Activated naive CD8-positive, alpha-beta T cell treated with anti-CD3 and anti-CD28 coated beads, Interleukin-2, amount 10 ng/mL, durations not matched to agents 7 days and 5 days (primary cell): ENCODE data around the gene UPP1. TPM values are rescaled to one million over a fixed set of nuclear protein-coding genes. Genes with fewer than 3 reads are reported as not detected.

Experiments used
- ATAC-seq: fragments of 150-1000 bp; cut with Tn5 transposase; one replicate; pipeline ENCODE4 v1.10.0; 2021; ENCODE audit warnings: low read depth, moderate library complexity
- POLR2A ChIA-PET: fragments of 350-600 bp; sonication (Branson Sonifier 250); formaldehyde crosslinking; loops from one replicate; lab custom pipeline; 2021; ENCODE audit warnings: antibody characterized with exemption; lab: Charles Lee
- DNase-seq: peaks from one replicate; pipeline ENCODE4 v3.0.0; 2021
- H3K27ac Mint-ChIP-seq: one replicate; pipeline ENCODE4 v1.8.0; 2022; ENCODE audit warnings: mild to moderate bottlenecking, mixed read lengths
- H3K27me3 Mint-ChIP-seq: one replicate; pipeline ENCODE4 v1.8.0; 2022; ENCODE audit warnings: mild to moderate bottlenecking, moderate library complexity, mixed read lengths
- H3K36me3 Mint-ChIP-seq: one replicate; pipeline ENCODE4 v1.8.0; 2021; ENCODE audit warnings: mild to moderate bottlenecking, mixed read lengths
- H3K4me1 Mint-ChIP-seq: one replicate; pipeline ENCODE4 v1.8.0; 2021; ENCODE audit warnings: mixed read lengths
- H3K4me3 Mint-ChIP-seq: one replicate; pipeline ENCODE4 v1.8.0; 2022; ENCODE audit warnings: mild to moderate bottlenecking, moderate library complexity, mixed read lengths
- H3K9me3 Mint-ChIP-seq: one replicate; pipeline ENCODE4 v1.8.0; 2021; ENCODE audit warnings: mixed read lengths
- total RNA-seq, 2 experiments: library from RNA; stranded (reverse); gene quantifications; one replicate each; pipeline ENCODE4 v1.2.3, GENCODE V29; 2021

Gene UPP1
- total RNA-seq, 2 experiments from 2014 or later = 50.4 to 55.1 TPM

- ATAC-seq (no peak), DNase-seq (no peak)
- Mint-ChIP-seq H3K4me1 (peaks cover 50% of the 10 kb centered on the region), H3K27ac (peak overlapping the region; percentile 35), H3K9me3 (no peaks in the 10 kb centered on the region), H3K4me3 (peak overlapping the region; percentile 82), H3K36me3 (peaks cover 30% of the 10 kb centered on the region), H3K27me3 (no peaks in the 10 kb centered on the region)
- POLR2A ChIA-PET = interaction anchor here (1.0 to 2.4 kb wide), 2 partner anchors 7 to 99 kb away, joined by 3 to 15 read pairs; no protein-coding TSS in a partner anchor
Observed at GRCh38 chr7:48090095-48090805, 1.2 kb downstream of the UPP1 start.

GRCh38 chr7:48091506-48092433 lies 2.7 kb downstream of the UPP1 start:
- H3K27ac Mint-ChIP-seq = no peak overlapping the region
- POLR2A ChIA-PET = interaction anchor here (1.1 kb wide), 1 partner anchor 11 kb away, joined by 3 read pairs; no protein-coding TSS in a partner anchor
- no peak for ATAC-seq

GRCh38 chr7:48094861-48095293 lies 5.8 kb downstream of the UPP1 start:
- no peaks in the 10 kb centered on the region for H3K9me3 Mint-ChIP-seq
- peaks cover 60% of the 10 kb centered on the region for H3K36me3 Mint-ChIP-seq
- no peak for ATAC-seq
- H3K4me1 Mint-ChIP-seq = peaks cover 56% of the 10 kb centered on the region
- no peak for DNase-seq
- H3K27me3 Mint-ChIP-seq = no peaks in the 10 kb centered on the region
- POLR2A ChIA-PET = interaction anchor here (2.0 to 3.0 kb wide), 2 partner anchors 9 to 103 kb away, joined by 11 to 14 read pairs; no protein-coding TSS in a partner anchor
- no peak overlapping the region for H3K4me3 Mint-ChIP-seq
- peak overlapping the region; percentile 64 for H3K27ac Mint-ChIP-seq

More at GRCh38 chr7:48091506-48092433, 2.7 kb downstream of the UPP1 start:
- peaks cover 42% of the 10 kb centered on the region for H3K4me1 Mint-ChIP-seq
- no peaks in the 10 kb centered on the region for H3K27me3 Mint-ChIP-seq
- H3K4me3 Mint-ChIP-seq = no peak overlapping the region
- no peaks in the 10 kb centered on the region for H3K9me3 Mint-ChIP-seq
- DNase-seq = no peak
- peaks cover 41% of the 10 kb centered on the region for H3K36me3 Mint-ChIP-seq

- DNase-seq (no peak), ATAC-seq (peak; percentile 60)
- Mint-ChIP-seq H3K4me1 (peaks cover 51% of the 10 kb centered on the region), H3K9me3 (no peaks in the 10 kb centered on the region), H3K36me3 (peaks cover 52% of the 10 kb centered on the region), H3K27ac (peak overlapping the region; percentile 87), H3K27me3 (no peaks in the 10 kb centered on the region), H3K4me3 (peak overlapping the region; percentile 62)
- POLR2A ChIA-PET = interaction anchor here (1.2 to 3.0 kb wide), 3 partner anchors 10 to 104 kb away, joined by 3 to 14 read pairs (median 11); no protein-coding TSS in a partner anchor
Observed at GRCh38 chr7:48096273-48096672, 7.2 kb downstream of the UPP1 start.

GRCh38 chr7:48097521-48098231 lies 8.6 kb downstream of the UPP1 start:
- H3K27me3 Mint-ChIP-seq = no peaks in the 10 kb centered on the region
- H3K27ac Mint-ChIP-seq = peak overlapping the region; percentile 93
- H3K4me1 Mint-ChIP-seq = peaks cover 46% of the 10 kb centered on the region
- DNase-seq = no peak
- peak overlapping the region; percentile 79 for H3K4me3 Mint-ChIP-seq
- POLR2A ChIA-PET = interaction anchor here (0.8 to 1.3 kb wide), 2 partner anchors 8 to 9 kb away, joined by 3 to 6 read pairs; no protein-coding TSS in a partner anchor
- ATAC-seq = peak; percentile 66
- peaks cover 53% of the 10 kb centered on the region for H3K36me3 Mint-ChIP-seq
- no peaks in the 10 kb centered on the region for H3K9me3 Mint-ChIP-seq

- Mint-ChIP-seq H3K27me3 (no peaks in the 10 kb centered on the region), H3K4me3 (no peak overlapping the region), H3K4me1 (peaks cover 45% of the 10 kb centered on the region), H3K36me3 (peaks cover 55% of the 10 kb centered on the region), H3K9me3 (no peaks in the 10 kb centered on the region), H3K27ac (peak overlapping the region; percentile 93)
- DNase-seq = no peak
- ATAC-seq = no peak
- POLR2A ChIA-PET = no interaction called here
Observed at GRCh38 chr7:48098846-48099245, 9.8 kb downstream of the UPP1 start.

GRCh38 chr7:48099781-48100180 lies 10.7 kb downstream of the UPP1 start:
- H3K9me3 Mint-ChIP-seq = no peaks in the 10 kb centered on the region
- DNase-seq (no peak), ATAC-seq (no peak)
- H3K36me3 Mint-ChIP-seq = peaks cover 54% of the 10 kb centered on the region
- POLR2A ChIA-PET = no interaction called here
- H3K4me3 Mint-ChIP-seq = no peak overlapping the region
- H3K27me3 Mint-ChIP-seq = no peaks in the 10 kb centered on the region
- H3K27ac Mint-ChIP-seq = no peak overlapping the region
- peaks cover 38% of the 10 kb centered on the region for H3K4me1 Mint-ChIP-seq

GRCh38 chr7:48101352-48101751 lies 12.3 kb downstream of the UPP1 start:
- ATAC-seq (no peak), DNase-seq (no peak)
- no peak overlapping the region for H3K27ac Mint-ChIP-seq
- peaks cover 44% of the 10 kb centered on the region for H3K36me3 Mint-ChIP-seq
- H3K27me3 Mint-ChIP-seq = no peaks in the 10 kb centered on the region
- no peaks in the 10 kb centered on the region for H3K9me3 Mint-ChIP-seq
- POLR2A ChIA-PET = interaction anchor here (1.4 kb wide), 1 partner anchor 13 kb away, joined by 3 read pairs; no protein-coding TSS in a partner anchor
- no peak overlapping the region for H3K4me3 Mint-ChIP-seq
- H3K4me1 Mint-ChIP-seq = peaks cover 33% of the 10 kb centered on the region

- DNase-seq (no peak), ATAC-seq (peak; percentile 27)
- Mint-ChIP-seq H3K4me1 (peaks cover 30% of the 10 kb centered on the region), H3K27me3 (no peaks in the 10 kb centered on the region), H3K4me3 (no peak overlapping the region), H3K27ac (no peak overlapping the region), H3K36me3 (peaks cover 39% of the 10 kb centered on the region), H3K9me3 (no peaks in the 10 kb centered on the region)
- POLR2A ChIA-PET = interaction anchor here (0.6 to 1.4 kb wide), 2 partner anchors 13 to 109 kb away, joined by 3 read pairs; no protein-coding TSS in a partner anchor
Observed at GRCh38 chr7:48101968-48102367, 12.9 kb downstream of the UPP1 start.

- ATAC-seq (no peak), DNase-seq (no peak)
- POLR2A ChIA-PET = interaction anchor here (0.6 to 0.9 kb wide), 2 partner anchors 10 to 110 kb away, joined by 3 read pairs; no protein-coding TSS in a partner anchor
- H3K36me3 Mint-ChIP-seq = peaks cover 39% of the 10 kb centered on the region
- H3K27me3 Mint-ChIP-seq = no peaks in the 10 kb centered on the region
- no peak overlapping the region for H3K4me3 Mint-ChIP-seq
- H3K27ac Mint-ChIP-seq = peak overlapping the region; percentile 62
- H3K4me1 Mint-ChIP-seq = peaks cover 26% of the 10 kb centered on the region
- no peaks in the 10 kb centered on the region for H3K9me3 Mint-ChIP-seq
Observed at GRCh38 chr7:48102530-48102929, 13.5 kb downstream of the UPP1 start.

GRCh38 chr7:48105045-48105444 lies 16.0 kb downstream of the UPP1 start:
- Mint-ChIP-seq H3K9me3 (no peaks in the 10 kb centered on the region), H3K27ac (no peak overlapping the region), H3K4me3 (no peak overlapping the region), H3K36me3 (peaks cover 24% of the 10 kb centered on the region), H3K27me3 (no peaks in the 10 kb centered on the region), H3K4me1 (peaks cover 14% of the 10 kb centered on the region)
- ATAC-seq (no peak), DNase-seq (no peak)
- POLR2A ChIA-PET = no interaction called here

GRCh38 chr7:48106906-48107659 lies 18.0 kb downstream of the UPP1 start:
- POLR2A ChIA-PET = no interaction called here
- H3K27ac Mint-ChIP-seq = no peak overlapping the region
- peaks cover 21% of the 10 kb centered on the region for H3K36me3 Mint-ChIP-seq
- no peak for ATAC-seq
- peaks cover 16% of the 10 kb centered on the region for H3K4me1 Mint-ChIP-seq
- no peak for DNase-seq
- no peaks in the 10 kb centered on the region for H3K27me3 Mint-ChIP-seq
- no peak overlapping the region for H3K4me3 Mint-ChIP-seq
- no peaks in the 10 kb centered on the region for H3K9me3 Mint-ChIP-seq
